ENCODE measurements around the gene INPP5A.
"Not testable (repeated sequence)": the region's sequence is repeated elsewhere in the genome, so short reads cannot be mapped to it uniquely, and the experiment has no call there.

The INPP5A gene

DNA sequence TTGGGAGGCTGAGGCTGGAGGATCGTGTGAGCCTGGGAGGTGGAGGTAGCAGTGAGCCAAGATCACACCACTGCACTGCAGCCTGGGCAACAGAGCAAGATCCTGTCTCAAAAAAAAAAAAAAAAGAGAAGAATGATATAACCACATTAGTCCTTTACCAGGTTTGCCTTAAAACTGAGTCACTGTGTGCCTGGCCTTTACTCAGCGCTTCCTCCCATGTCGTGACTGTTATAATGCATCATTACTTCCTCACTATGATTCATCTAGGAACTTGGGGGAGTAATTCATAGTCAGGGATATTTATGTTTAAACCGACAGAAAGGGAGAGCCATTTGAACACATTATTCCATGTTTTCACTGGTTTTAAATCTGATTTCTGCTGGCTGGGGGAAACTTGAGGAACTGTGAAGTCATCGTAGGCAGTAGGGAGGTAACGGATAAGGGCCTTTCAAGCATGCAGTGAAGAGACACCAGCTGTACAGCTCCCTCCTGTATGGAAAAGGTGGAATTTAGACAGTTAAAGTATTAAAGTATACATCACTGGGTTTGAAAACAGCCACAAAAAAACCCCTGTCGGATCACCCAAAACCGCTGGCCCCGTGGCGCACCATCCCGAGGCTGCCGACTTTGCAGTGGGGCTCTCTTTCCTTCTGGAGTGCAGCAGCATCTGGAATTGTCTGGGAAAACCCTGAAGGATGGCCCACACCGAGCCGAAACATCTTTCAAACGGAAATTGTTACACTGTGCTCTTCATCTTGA lies 128.5 kb downstream of the INPP5A start:
- no peak for DNase-seq

DNA sequence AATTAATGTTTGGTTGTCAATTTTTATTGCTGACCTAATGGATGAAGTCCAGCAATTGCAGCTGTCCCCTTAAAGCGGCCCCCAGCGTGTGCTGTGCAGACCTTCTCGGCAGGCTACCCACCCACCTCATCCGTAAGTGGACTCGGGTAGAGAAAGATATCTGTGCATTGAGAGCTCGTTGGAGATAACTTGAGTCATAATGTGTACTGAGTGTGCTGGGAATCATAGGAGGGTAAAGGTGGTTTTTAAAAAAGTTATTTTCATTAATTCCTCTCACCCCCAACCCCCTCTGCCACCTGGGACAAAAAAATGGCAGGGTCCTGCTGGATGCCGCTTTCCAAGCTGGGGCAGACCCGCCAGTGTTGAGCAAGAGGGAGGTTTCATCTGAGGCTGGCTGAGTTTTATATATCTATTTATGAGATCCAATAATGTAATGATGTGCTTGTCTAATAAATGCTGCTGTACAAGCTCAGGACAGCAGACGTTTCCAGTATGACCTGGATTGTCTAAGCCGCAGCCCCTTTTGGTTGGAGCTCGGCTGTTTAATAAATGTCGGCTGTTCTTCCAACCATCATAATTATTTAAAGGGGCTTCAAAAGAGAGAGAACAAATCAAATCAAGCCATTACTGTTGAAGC lies 129.2 kb downstream of the INPP5A start:
- no peak for DNase-seq

DNA sequence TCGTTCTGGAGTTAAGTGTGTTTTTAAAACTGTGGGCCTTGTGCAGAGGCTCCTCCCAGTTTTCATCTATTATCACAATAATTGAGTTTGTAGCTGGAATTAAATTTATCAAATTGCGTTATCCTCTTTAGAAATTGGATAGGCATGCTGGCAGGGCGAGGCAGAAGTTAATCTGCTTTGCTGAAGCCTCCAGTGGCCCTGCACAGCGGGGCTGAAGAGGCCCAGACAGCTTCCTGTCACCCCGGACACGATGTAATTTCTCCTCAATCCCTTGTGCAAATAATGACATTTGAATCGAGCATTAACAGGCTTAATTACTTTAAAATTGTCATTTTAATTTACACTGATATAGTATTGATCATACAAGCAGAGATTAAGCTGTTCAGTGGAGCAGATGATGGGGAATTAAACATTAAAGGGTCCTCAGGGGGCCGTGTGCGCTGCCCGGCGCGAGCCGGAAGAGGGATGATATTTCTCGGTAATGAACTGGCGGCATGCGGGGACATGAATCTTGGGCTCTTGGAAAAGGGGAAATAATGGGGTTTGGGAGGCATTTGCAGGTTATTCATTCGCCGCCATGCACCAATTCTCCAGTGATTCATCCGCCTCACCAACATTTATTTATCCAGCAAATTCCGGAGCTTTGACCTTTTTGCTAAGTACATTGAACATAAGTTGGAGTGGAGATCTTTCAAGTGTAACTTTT lies 129.9 kb downstream of the INPP5A start:
- peak; percentile 82 for DNase-seq

DNA sequence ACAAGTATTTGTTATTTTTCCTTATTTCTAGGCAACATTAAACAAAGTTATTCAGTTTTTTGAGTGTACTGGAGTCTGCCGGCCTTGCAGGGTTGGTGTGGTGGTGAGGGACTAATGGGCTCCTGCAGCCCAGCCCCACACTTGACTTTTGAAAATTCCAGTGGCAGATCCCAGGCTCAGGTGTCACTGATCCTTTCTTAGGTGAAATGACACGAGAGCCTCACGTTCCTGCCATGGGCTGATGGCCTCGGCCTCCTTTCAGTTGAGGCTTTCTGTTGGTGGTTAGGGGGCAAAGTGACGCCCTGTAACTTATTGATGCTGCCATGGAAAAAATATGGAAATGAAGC lies 130.4 kb downstream of the INPP5A start:
- DNase-seq = peak; percentile 24

DNA sequence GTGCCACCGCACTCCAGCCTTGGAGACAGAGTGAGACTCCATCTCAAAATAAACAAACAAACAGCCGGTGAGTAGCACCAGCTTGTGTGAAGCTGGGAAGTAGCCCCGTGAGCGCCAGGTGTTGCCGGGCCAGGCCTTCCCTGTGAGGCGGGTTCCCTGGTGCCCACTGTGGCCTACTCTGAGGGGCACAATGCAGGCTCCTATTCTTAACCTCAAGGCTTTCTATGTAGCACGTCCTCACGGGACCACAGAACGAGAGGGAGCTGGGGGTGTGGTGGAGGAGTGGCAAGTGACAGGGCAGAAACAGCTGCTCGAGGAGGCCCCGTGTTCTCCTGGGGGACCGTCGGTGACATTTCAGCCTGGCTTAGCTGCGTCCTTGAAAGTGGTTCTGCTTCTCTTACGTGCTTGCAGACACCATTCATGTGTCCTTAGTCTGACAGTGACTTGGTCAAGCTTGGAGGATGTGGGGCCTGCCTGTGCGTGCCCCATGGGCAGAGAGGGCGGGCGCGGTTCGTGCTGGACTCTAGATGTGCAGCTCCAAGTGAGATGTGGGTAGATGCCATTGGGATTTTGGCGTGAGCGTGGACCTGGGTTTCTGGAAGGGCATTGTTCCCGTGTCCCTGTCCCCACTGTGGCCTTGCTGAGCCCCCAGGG lies 131.7 kb downstream of the INPP5A start:
- DNase-seq = peak; percentile 52

DNA sequence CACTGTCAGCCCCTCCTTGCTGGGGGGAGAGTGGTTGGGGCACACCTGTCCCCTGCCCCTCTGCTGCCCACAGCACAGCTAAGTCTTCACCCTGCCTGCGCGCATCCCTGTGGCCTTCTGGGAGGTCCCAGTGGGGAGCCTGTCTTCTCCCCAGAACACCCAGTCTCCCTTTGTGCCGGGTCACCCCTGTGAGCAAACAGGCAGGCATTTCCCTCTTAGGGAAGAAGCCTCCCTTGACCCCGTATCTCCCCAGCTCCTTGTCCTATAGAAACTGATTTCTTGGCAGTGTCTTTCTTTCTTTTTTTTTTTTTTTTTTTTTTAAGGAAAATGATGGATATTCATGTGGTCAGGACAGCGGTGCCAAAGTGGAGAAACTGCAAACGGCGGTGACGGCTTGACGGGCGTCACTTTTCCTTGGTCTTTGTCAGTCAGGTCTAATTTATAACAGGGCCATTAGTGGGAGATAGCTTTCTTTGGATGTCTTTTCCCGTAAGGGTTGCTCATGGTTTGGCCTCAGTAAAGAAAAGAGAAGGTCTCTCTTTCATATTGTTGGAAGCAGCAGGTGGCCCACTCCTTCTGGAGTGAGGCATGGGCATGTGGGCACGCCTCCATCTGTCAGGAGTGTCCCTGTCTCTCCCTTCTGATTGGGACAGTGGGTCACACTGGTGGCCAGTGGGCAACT lies 133.1 kb downstream of the INPP5A start:
- peak; percentile 26 for DNase-seq

DNA sequence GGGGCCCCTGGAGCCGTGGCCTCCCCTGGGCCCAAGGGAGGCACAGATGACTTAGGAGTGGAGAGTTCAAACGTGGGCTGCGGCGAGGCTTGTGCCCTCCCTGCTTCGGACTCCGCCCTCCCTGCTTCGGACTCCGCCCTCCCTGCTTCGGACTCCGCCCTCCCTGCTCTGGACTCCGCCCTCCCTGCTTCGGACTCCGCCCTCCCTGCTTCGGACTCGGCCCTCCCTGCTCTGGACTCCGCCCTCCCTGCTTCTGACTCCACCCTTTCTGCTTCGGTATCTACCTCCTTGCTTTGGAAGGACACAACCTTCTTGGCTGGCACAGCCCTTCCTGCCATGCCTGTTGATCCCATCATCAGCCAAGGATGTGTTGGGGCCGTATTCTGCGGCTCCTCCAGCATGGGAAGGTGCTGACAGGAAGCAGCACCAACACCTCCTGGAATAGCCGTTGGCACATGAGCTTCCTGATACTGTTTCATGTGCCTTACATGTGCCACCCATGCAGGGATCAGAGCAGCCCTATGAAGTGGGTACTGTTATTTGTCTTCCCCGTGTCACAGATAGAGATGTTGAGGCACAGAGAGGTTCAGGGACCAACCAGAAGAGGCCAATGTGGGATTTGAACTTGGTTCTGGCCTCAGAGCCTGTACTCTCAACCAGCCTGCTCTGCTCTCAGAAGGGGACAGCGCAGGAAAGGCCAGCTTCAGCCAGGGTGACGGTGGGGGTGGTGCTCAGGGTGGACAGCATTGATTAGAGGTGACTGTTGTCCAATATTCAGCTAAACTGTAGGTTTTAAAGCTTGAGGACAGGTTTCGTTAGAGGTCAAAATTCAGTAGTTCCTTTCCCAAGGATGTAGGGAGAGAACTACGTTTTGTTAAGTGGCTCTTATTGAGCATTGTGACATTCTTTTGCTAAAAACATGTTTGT lies 133.9 kb downstream of the INPP5A start:
- no peak for DNase-seq

DNA sequence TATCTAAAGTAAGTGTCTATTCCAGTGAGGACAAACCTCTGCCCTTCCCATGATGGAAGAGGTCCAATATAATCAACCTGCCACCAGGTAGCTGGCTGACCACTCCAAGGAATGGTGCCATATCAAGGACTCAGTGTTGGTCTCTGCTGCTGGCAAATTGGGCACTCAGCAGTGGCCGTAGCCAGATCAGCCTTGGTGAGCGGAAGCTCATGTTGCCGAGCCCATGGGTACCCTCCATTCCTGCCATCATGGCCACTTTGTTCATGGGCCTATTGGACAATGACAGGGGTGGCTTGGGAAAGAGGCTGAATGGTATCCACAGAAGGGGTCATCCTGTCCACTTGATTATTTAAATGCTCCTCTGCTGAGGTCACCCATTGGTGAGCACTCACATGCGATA lies 136.2 kb downstream of the INPP5A start:
- DNase-seq = not testable (repeated sequence)

DNA sequence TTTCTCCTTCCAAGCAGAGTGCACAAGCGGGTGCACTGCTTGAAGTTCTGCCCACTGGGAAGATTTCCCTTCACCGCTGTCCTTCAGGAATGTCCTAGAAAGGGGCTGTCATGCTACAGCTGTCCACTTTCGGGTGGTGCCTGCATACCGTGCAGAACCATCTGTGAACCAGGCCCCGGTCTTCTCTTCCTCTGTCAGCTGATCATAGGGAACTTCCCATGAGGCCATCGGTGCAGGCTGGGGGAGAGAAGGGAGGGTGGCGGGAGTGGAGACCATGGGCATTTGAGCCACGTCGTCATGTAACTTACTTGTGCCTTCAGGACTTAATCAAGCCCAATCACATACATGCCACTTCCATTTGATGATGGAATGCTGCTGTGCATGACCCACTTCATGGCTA lies 136.7 kb downstream of the INPP5A start:
- no peak for DNase-seq

DNA sequence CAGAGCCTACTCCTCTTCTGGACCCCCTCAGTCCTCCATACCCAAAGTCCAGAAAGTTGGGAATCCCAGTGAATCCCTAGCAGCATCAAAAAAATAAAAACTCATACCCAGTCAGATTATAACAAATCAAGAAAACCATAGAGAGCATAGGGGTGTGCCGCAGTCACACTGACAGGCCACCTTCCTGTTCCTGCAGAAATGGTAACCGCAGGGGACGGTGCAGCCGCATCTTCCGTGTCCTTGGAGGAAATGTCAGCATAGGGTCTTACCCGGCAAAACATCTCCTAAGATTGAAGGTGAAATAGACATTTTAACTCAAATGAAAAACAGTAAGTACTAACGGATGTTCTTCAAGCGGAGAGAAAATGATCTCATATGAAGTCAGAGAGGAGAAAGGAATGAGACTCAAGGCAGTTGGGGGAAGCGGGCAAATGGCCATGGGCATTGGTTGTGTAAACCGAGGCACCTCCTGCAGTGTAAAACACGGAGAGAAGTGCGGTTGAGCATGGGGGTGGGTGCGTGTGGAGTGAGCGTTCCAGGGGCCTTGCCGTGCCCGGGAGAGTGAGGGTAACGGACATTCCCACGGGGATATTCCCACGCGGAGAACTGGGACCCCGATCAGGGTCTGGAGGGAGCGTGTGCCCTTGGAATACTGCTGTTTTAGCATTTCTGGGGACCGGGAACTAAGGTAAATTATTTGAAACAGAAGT lies 137.6 kb downstream of the INPP5A start:
- DNase-seq = no peak

DNA sequence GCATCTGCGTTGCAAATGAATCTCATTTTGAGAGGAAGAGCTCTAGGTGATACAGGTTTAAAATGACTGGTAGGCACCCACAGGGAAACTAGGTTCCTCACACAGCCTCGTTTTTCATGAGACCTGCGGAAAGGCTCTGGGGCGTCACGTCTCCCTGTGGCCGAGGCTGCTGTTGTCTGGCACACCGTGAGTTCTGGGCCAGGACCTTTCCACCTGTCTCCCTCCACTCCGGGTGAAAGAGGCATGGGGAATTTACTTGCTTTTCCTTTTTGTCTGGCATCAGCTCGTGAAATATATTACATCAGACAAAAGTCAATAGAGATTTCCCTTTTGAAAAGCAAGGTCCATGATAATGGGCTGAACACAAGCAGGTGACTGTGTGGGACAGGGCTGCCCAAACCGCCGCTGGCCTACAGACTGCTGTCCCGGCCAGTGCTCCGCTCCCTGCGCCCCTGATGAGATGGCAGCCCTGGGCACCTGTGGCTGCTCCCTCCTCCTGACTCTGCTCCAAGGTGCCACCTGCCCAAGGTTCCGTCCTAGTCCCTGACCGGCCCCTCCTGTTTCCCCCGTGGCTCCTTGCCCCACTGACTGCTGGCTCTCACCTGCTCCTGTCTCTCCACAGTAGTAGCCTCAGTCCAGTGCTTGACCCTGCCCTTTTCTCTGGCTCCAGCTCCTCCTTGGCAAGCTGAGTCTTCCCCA lies 138.8 kb downstream of the INPP5A start:
- no peak for DNase-seq

DNA sequence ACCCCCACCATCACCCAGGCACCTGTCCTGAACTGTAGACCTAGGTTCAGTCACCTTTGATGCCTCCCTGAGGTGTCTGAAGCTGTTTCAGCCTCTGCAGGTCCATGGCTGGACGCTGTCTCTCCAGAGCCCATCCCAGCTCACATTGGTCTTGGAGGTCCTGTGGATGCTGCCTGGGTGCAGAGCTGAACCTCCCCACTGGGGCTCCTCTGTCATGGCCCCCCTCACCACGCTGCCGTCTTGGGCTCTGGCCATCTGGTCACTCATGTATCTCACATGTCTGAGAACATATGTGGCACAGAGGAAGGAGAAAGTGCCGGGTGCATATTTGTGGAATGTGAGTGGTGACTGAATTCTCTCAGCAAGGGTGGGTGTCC lies 139.5 kb downstream of the INPP5A start:
- DNase-seq = no peak

DNA sequence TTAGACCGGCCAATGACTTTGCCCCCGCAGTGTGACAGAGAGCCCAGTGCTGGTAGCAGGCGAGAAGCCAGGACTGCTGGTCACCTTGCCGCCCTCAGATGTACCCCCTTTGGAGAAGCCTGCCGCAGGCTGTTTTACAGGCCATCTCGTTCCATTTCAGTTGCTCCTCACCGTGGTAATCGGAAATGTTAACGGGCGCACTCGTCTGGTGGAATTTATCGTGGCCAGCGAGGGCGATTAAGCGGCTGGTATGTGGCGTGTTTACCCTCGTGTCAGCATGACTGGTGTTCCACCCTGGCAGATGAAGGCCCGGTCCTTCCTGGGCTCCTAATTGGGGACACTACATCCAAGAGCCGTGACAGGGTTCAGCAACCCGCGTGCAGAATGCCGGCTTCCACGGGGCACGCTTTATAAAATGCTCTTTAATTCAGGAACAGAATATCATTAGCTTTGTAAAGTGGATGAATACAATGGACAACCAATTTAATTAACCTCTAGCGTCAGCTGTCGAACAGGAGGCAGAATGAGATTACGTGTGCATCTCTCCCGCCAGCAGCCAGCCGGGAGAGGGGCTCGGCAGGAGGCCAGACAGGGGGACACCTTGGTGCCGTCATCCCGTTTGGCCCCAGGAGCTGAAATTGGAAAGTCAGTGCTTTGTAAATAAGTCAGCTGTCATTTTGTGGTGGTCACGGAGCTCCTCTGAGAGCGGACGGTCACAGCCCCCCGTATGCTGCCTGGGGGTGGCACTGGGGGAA lies 140.1 kb downstream of the INPP5A start:
- DNase-seq = peak; percentile 79

DNA sequence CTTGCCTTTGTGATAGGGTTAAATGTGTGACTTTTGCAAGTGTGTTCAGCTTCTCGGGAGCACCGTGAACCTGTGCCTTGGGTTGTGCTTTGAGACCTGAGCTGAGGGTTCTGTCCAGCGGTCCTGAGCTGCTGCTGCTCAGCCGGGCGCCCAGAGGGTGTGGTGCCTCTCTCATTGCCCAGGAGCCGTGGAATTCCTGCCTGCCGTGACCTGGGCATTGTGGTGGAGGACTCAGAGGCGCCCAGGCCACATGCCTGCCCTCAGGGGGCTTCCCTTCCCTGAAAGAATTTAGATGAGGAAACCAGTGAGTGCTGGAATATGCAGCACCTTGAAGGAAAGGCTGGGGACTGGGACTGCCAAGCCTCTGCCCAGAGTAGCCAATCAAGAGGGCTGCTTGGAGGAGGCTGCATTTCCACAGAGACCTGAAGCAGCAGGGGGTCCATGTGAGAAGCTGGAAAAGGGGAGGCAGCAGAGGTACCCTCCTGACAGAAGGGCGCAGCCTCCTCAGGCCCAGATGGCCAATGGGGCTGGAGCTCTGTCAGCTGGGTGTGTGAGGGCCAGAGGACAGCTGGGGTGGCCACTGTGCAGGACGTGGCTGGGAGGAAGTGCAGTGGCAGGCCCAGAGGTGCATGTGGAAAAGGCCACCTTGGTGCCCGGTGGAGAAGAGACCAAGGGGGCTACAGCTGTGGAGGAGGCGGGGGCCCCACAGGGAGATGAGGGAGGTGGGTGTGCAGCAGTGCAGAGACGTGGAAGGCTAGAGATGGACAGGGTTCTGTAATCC lies 141.0 kb downstream of the INPP5A start:
- DNase-seq = no peak

DNA sequence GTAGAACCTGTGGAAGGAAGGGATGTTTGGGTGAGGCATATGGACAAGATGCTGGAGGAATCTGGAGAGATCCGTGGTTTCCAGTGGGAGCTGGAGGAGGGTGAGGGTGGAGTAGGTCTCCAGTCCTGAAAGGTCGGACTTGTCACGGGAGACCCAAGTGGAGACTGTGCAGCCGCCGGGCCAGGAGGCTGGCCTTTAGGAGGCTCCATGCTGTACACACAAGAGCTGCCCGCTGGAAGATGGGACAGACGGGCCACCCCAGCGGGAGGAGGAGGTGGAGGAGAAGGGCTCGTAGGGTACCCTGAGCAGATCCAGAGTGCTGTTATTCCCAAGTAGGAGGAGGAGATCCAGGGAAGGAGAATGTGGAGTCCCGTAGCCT lies 141.6 kb downstream of the INPP5A start:
- no peak for DNase-seq

DNA sequence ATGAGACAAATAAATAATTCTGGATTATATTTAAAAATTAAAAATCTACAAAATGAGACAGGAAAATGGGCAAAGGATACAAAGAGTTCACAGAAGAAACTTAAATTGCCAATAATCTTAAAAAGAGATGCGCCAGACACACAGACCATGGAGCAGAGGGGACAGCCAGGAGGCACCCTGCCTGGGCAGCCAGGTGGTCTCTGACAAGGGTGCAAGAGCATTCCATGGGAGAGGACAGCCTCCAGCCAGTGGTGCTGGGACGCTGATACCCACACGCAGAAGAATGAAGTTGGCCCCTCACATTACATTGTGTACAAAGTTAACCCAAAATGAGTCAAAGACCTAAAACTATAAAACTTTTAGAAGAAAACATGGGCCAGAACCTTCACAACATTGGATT lies 142.1 kb downstream of the INPP5A start:
- no peak for DNase-seq

DNA sequence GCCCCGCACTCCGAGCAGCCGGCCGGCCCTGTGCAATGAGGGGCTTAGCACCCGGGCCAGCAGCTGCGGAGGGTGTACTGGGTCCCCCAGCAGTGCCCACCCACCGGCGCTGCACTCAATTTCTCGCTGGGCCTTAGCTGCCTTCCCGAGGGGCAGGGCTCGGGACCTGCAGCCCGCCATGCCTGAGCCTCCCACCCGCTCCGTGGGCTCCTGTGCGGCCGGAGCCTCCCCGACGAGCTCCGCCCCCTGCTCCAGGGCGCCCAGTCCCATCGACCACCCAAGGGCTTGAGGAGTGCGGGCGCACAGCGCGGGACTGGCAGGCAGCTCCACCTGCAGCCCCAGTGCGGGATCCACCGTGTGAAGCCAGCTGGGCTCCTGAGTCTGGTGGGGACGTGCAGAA lies 143.2 kb downstream of the INPP5A start:
- DNase-seq = not testable (repeated sequence)

DNA sequence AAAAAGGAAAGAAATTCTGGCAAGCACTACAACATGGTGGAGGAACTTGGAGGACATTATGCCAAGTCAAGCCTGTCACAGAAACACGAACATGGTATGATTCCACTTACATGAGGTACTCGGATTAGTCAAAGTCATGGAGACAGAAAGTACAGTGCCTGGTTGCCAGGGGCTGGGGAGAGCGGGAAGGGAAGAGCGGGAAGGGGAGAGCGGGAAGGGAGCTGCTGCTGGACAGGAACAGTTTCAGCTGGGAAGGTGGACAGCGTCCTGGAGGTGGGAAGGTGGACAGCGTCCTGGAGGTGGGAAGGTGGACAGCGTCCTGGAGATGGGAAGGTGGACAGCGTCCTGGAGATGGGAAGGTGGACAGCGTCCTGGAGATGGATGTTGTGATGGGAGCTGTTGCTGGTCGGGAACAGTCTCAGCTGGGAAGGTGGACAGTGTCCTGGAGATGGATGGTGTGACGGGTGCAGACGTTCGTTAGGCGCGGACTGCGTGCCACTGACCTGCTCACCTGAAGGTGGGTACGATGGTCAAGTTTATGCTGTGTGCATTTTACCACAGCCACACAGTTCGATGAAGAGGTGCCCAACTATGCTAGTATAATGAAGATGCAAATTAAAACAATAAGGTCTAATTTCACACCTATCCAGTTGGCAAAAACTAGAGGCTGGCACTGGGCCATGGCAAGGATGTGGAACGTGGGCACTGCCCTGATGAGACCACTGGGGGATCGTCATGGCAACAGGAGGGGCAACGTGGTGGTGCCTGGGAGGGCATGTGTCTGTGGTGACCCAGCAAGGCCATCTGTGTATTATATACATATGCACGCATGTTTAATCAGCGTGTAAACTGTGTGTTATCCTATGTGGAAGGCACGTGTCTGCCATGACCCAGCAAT lies 144.5 kb downstream of the INPP5A start:
- no peak for DNase-seq
